ENCODE data around the gene PIGV. TPM values are rescaled to one million over a fixed set of nuclear protein-coding genes. Genes with fewer than 3 reads are reported as not detected.

PIGV gene
- total and polyA plus RNA-seq, 2 of the 4 experiments (the other 2 are of a cell fraction) = 7.2 to 10.6 TPM

GRCh38 chr1:26774462-26774861, 13.3 kb upstream of the PIGV start:
- Histone ChIP-seq H3K79me1 (ENCODE audit: low read depth in 1 of 2, low read length in 2 of 2) (peaks cover 39 to 68% of the 10 kb centered on the region in 2 experiments), H3K4ac (ENCODE audit: low read depth, low read length) (peak overlapping the region; percentile 99; the same call in 1 of the 2 replicates), H3K27me3 (ENCODE audit: control insufficient read depth, insufficient read depth, low read length) (no peaks in the 10 kb centered on the region), H3K56ac (ENCODE audit: extremely low read depth, insufficient read depth, low read length) (no peak overlapping the region), H2AFZ (replicated peaks; ENCODE audit: low read length, poor library complexity) (peak overlapping the region; percentile 29), H3K9me1 (ENCODE audit: insufficient read depth, low read length) (peaks cover 43% of the 10 kb centered on the region), H4K91ac (ENCODE audit: insufficient read depth, low read depth, low read length) (no peak overlapping the region), H3K9ac (ENCODE audit: low read depth, low read length) (no peak overlapping the region), H2BK20ac (ENCODE audit: low read depth, low read length) (no peak overlapping the region), H3K4me3 (ENCODE audit: insufficient read depth, low read depth, low read length) (no peak overlapping the region), H4K20me1 (ENCODE audit: insufficient read depth, low read length) (peaks cover 20% of the 10 kb centered on the region), H2AK5ac (ENCODE audit: low read depth, low read length) (peak overlapping the region; percentile 59; the same call in 1 of the 2 replicates), H4K8ac (ENCODE audit: low read depth in 2 of 2, low read length in 2 of 2) (no peak overlapping the region), H2BK5ac (ENCODE audit: low read depth, low read length, poor library complexity, severe bottlenecking) (peak overlapping the region; percentile 99), H3K23ac (ENCODE audit: low read depth, low read length) (no peak overlapping the region), H2BK120ac (ENCODE audit: low read depth, low read length) (no peak overlapping the region), H2BK15ac (ENCODE audit: low read depth, low read length) (no peak overlapping the region), H3K4me1 (ENCODE audit: control insufficient read depth, insufficient read depth, low read length) (peaks cover 26% of the 10 kb centered on the region), H4K5ac (ENCODE audit: low read depth, low read length) (no peak overlapping the region), H3K27ac (ENCODE audit: insufficient read depth, low read length) (peak overlapping the region; percentile 28), H3K18ac (ENCODE audit: low read depth, low read length) (no peak overlapping the region), H3K14ac (replicated peaks; ENCODE audit: low read depth, low read length) (no peak overlapping the region), H2AK9ac (replicated peaks; ENCODE audit: low read depth, low read length, poor library complexity) (peak overlapping the region; percentile 75), H3K4me2 (ENCODE audit: low read depth, low read length) (no peak overlapping the region), H3K36me3 (ENCODE audit: control insufficient read depth, insufficient read depth, low read length) (peaks cover 70% of the 10 kb centered on the region), H3K9me3 (ENCODE audit: control insufficient read depth, insufficient read depth, low read length) (no peaks in the 10 kb centered on the region)
- DNase-seq (no peak), ATAC-seq (ENCODE audit: low read depth) (no peak)
- CTCF ChIA-PET = no interaction called here
- dilution Hi-C loops (cut with HindIII; ENCODE audit: low sequenced_read_pairs, unreplicated experiment) = no loop called here
- BruUV-seq (replicated peaks) = TSS peak; percentile 54
- TF ChIP-seq NFE2L2 (IDR thresholded peaks at IDR 0.05; ENCODE audit: low read depth, low read length) (no peak), CTCF (conservative IDR thresholded peaks at IDR 0.05; ENCODE audit: low read depth, low read length) (no peak), RCOR1 (IDR thresholded peaks at IDR 0.05; ENCODE audit: insufficient replicate concordance, low read length) (no peak), POLR2A (IDR thresholded peaks at IDR 0.05; ENCODE audit: low read depth, low read length) (no peak), FOS (IDR thresholded peaks at IDR 0.05; ENCODE audit: low read depth, low read length) (no peak), USF2 (IDR thresholded peaks at IDR 0.05; ENCODE audit: low read depth, low read length) (no peak), SMC3 (IDR thresholded peaks at IDR 0.05; ENCODE audit: low read depth, low read length) (no peak), CEBPB (IDR thresholded peaks at IDR 0.05; ENCODE audit: low read depth, low read length) (no peak), MAZ (IDR thresholded peaks at IDR 0.05; ENCODE audit: borderline replicate concordance, low read depth, low read length) (no peak), RAD21 (IDR thresholded peaks at IDR 0.05; ENCODE audit: low read length) (no peak), BHLHE40 (IDR thresholded peaks at IDR 0.05; ENCODE audit: low read depth, low read length) (no peak), CHD1 (IDR thresholded peaks at IDR 0.05; ENCODE audit: low read depth, low read length) (no peak), RFX5 (IDR thresholded peaks at IDR 0.05; ENCODE audit: low read depth, low read length) (no peak), ELK1 (IDR thresholded peaks at IDR 0.05; ENCODE audit: borderline replicate concordance, low read depth, low read length) (no peak), MXI1 (IDR thresholded peaks at IDR 0.05; ENCODE audit: borderline replicate concordance, low read depth, low read length) (no peak)
- POLR2A ChIA-PET (ENCODE audit: unreplicated experiment) = no interaction called here
- 96% methylated on average over 13 of the region's 13 CpGs; no CpG with 5 or more reads in 1 of the 2 experiments for WGBS, 2 experiments (ENCODE audit: extremely low coverage in 2 of 2, insufficient read length in 1 of 2)
- in situ Hi-C loops (cut with MboI; ENCODE audit: low sequenced_read_pairs) = no loop called here
- intact Hi-C loops (cut with micrococcal nuclease) = no loop called here
